Esophagus muscularis mucosa (tissue), 4 donors: ENCODE measurements around the gene RBX1. TPM values are rescaled to one million over a fixed set of nuclear protein-coding genes. Genes with fewer than 3 reads are reported as not detected.
A peak's percentile ranks its signal among the peaks of the same experiment; 100 is the strongest.

Experiments used
- DNase-seq: peaks from one replicate; pipeline ENCODE4 v3.0.0-alpha.2; 2017; ENCODE audit errors: extremely low spot score
- H3K27ac ChIP-seq, 4 donors: fragments of 200-600 bp; sonication (generic); replicated peaks in 1 of 4; 1 replicate in 3 of 4; 2 replicates in 1 of 4; pipeline ENCODE4 v1.5.1; 2016 to 2019; ENCODE audit warnings: mild to moderate bottlenecking in 1 of 4
- H3K27me3 ChIP-seq, 4 donors: fragments of 200-600 bp; sonication (generic); one replicate each; pipeline versions ENCODE4 v1.5.1 to v1.6.0; 2016 to 2019
- H3K36me3 ChIP-seq, 4 donors: fragments of 200-600 bp; sonication (generic); one replicate each; pipeline ENCODE4 v1.5.1; 2016 to 2019
- H3K4me1 ChIP-seq, 4 donors: fragments of 200-600 bp; sonication (generic); one replicate each; pipeline ENCODE4 v1.5.1; 2016 to 2019
- H3K4me3 ChIP-seq, 4 donors: fragments of 200-600 bp; sonication (generic); 1 replicate in 2 of 4; 2 replicates in 2 of 4; pipeline ENCODE4 v1.5.1; 2016 to 2019; ENCODE audit warnings: mild to moderate bottlenecking in 4 of 4, moderate library complexity in 1 of 4
- H3K9me3 ChIP-seq, 4 donors: fragments of 200-600 bp; sonication (generic); 1 replicate in 3 of 4; 2 replicates in 1 of 4; pipeline ENCODE4 v1.5.1; 2016 to 2019
- CTCF ChIP-seq, 3 experiments: fragments of 200-600 bp in 2 of 3; fragments of 450-650 bp in 1 of 3; sonication (generic) in 2 of 3; IDR thresholded peaks; one replicate each; pipeline ENCODE4 v1.5.1; 2017 to 2019; ENCODE audit warnings: antibody characterized with exemption in 3 of 3, mild to moderate bottlenecking in 2 of 3, moderate library complexity in 1 of 3
- EP300 ChIP-seq: sonication (generic); formaldehyde crosslinking; IDR thresholded peaks from one replicate; pipeline ENCODE4 v1.6.1; 2017; ENCODE audit warnings: antibody characterized with exemption
- POLR2A ChIP-seq: fragments of 450-650 bp; IDR thresholded peaks from one replicate; pipeline ENCODE4 v1.6.1; 2017; ENCODE audit warnings: antibody characterized with exemption, moderate library complexity, mild to moderate bottlenecking, low read depth
- POLR2AphosphoS5 ChIP-seq, 2 donors: sonication (generic); formaldehyde crosslinking; IDR thresholded peaks; one replicate each; pipeline ENCODE4 v1.6.1; 2017; ENCODE audit warnings: antibody characterized with exemption in 2 of 2
- WGBS: methylation state at CpG from one replicate; pipeline ENCODE4 v1.1.5; 2018; 5-methylcytosine and 5-hydroxymethylcytosine counted together
- intact Hi-C: fragments of 100-400 bp; cut with DNase I; formaldehyde crosslinking; loops from one replicate; pipeline ENCODE4 v1.15.1; 2023
- total RNA-seq, 4 donors: library from RNA; depleted of rRNA; stranded (reverse); fragments of >200 nt; gene quantifications; one replicate each; pipeline versions ENCODE4 v1.1.0 to v1.2.1, GENCODE V29; 2016

Gene RBX1
- total RNA-seq, 4 donors from 2014 or later: 35.6 to 44.4 (median 39.6) TPM

- intact Hi-C loops: no loop called here
- no peak overlapping the region for H3K4me3 ChIP-seq
- no peak for DNase-seq
- no peak for TF ChIP-seq POLR2AphosphoS5 (IDR thresholded peaks at IDR 0.05)
- TF ChIP-seq EP300: no peak
- no peak for TF ChIP-seq CTCF (IDR thresholded peaks at IDR 0.05)
- no peak for TF ChIP-seq POLR2A
- no peak overlapping the region for H3K27ac ChIP-seq
- H3K36me3 ChIP-seq: no peaks in the 10 kb centered on the region
- H3K4me1 ChIP-seq: no peaks in the 10 kb centered on the region
- no peaks in the 10 kb centered on the region for H3K9me3 ChIP-seq
- no peaks in the 10 kb centered on the region for H3K27me3 ChIP-seq
- WGBS: 47% methylated on average over 5 of the region's 5 CpGs
Observed at GRCh38 chr22:41009222-41009948, 58.2 kb downstream of the RBX1 start.

GRCh38 chr22:41015003-41015402, 63.8 kb downstream of the RBX1 start:
- H3K9me3 ChIP-seq: no peaks in the 10 kb centered on the region
- H3K4me1 ChIP-seq: peaks cover 0 to under 1% (median 0%) of the 10 kb centered on the region in 4 donors
- H3K27me3 ChIP-seq: no peaks in the 10 kb centered on the region
- no peak for DNase-seq
- no peaks in the 10 kb centered on the region for H3K36me3 ChIP-seq
- no peak for TF ChIP-seq POLR2A
- no peak for TF ChIP-seq CTCF (IDR thresholded peaks at IDR 0.05)
- TF ChIP-seq POLR2AphosphoS5 (IDR thresholded peaks at IDR 0.05): no peak
- no peak for TF ChIP-seq EP300
- H3K27ac ChIP-seq: no peak overlapping the region
- intact Hi-C loops: no loop called here
- H3K4me3 ChIP-seq: no peak overlapping the region
- 61% methylated on average over 4 of the region's 4 CpGs for WGBS

- DNase-seq: no peak
- intact Hi-C loops: no loop called here
- Histone ChIP-seq H3K27ac (peak overlapping the region; percentile 97 to 99 (median 98)), H3K36me3 (no peaks in the 10 kb centered on the region), H3K27me3 (no peaks in the 10 kb centered on the region), H3K4me1 (peaks cover 10 to 21% (median 20%) of the 10 kb centered on the region in 4 donors), H3K9me3 (no peaks in the 10 kb centered on the region), H3K4me3 (peak overlapping the region; percentile 70 to 88 (median 77))
- WGBS: 32% methylated on average over 17 of the region's 19 CpGs
- TF ChIP-seq POLR2A (no peak), EP300 (no peak), CTCF (IDR thresholded peaks at IDR 0.05) (no peak), POLR2AphosphoS5 (IDR thresholded peaks at IDR 0.05) (no peak)
Observed at GRCh38 chr22:41021061-41021612, 70.0 kb downstream of the RBX1 start.

- Histone ChIP-seq H3K4me3 (peak overlapping the region; percentile 70 to 88 (median 77)), H3K36me3 (no peaks in the 10 kb centered on the region), H3K27ac (peak overlapping the region; percentile 97 to 99 (median 98)), H3K4me1 (peaks cover 10 to 21% (median 20%) of the 10 kb centered on the region in 4 donors), H3K27me3 (no peaks in the 10 kb centered on the region), H3K9me3 (no peaks in the 10 kb centered on the region)
- intact Hi-C loops: loop anchor here (1.0 to 2.0 kb wide), 2 partner anchors 69 to 71 kb away; partner anchors contain the start of gene RBX1
- no peak for DNase-seq
- 0% methylated on average over 38 of the region's 85 CpGs for WGBS
- no peak for TF ChIP-seq EP300
- TF ChIP-seq CTCF (IDR thresholded peaks at IDR 0.05): no peak
- peak in 1 of 2 donors; percentile 66 for TF ChIP-seq POLR2AphosphoS5 (IDR thresholded peaks at IDR 0.05)
- peak; percentile 52 for TF ChIP-seq POLR2A
Observed at GRCh38 chr22:41021613-41022454, 70.7 kb downstream of the RBX1 start.
